SK-N-SH (cell line): ENCODE results near the gene ECI1. TPM values are rescaled to one million over a fixed set of nuclear protein-coding genes. Genes with fewer than 3 reads are reported as not detected.
A peak's percentile ranks its signal among the peaks of the same experiment; 100 is the strongest.

Experiments
- CTCF ChIA-PET: fragments of 300-600, 350-600 bp; formaldehyde crosslinking; extraction: SDS; loops from one replicate; lab custom pipeline; 2021; lab: Yijun Ruan, JAX
- POLR2A ChIA-PET: fragments of 350-600 bp; sonication (Branson Sonifier 250); formaldehyde crosslinking; extraction: SDS; loops from one replicate; lab custom pipeline; 2020; ENCODE audit warnings: antibody characterized with exemption, inconsistent platforms; lab: Yijun Ruan, JAX
- DNase-seq: peaks from one replicate; pipeline ENCODE4 v3.0.0; 2012
- H2AFZ ChIP-seq: fragments of 200-600 bp; sonication (generic); 2 replicates; pipeline ENCODE4 v1.8.1; 2016; ENCODE audit warnings: antibody characterized with exemption, mild to moderate bottlenecking, low read depth
- H3F3A ChIP-seq: fragments of 200-600 bp; sonication (generic); replicated peaks from 2 replicates; pipeline ENCODE3; 2016; ENCODE audit warnings: antibody characterized with exemption, mild to moderate bottlenecking; ENCODE audit not compliant: insufficient read depth
- H3K27ac ChIP-seq, 2 experiments: fragments of 200-500 bp in 1 of 2; fragments of 200-600 bp in 1 of 2; sonication (Bioruptor generic) in 1 of 2; sonication (generic), shearing (Covaris generic) in 1 of 2; 2 replicates each; pipeline versions ENCODE4 v1.5.1 to v1.6.1; 2014 to 2016; ENCODE audit warnings: low read depth in 2 of 2, inconsistent platforms in 1 of 2, low read length in 1 of 2, mild to moderate bottlenecking in 1 of 2, mixed read lengths in 1 of 2
- H3K27me3 ChIP-seq: fragments of 200-600 bp; sonication (generic), shearing (Covaris generic); 2 replicates; pipeline ENCODE4 v1.6.1; 2016; ENCODE audit warnings: mixed run types; ENCODE audit not compliant: insufficient read depth
- H3K36me3 ChIP-seq, 2 experiments: fragments of 200-500 bp in 1 of 2; fragments of 200-600 bp in 1 of 2; sonication (Bioruptor generic) in 1 of 2; sonication (generic) in 1 of 2; replicated peaks in 1 of 2; 2 replicates each; pipeline versions ENCODE3 to v1.5.1; 2014 to 2016; ENCODE audit warnings: low read length in 1 of 2, mild to moderate bottlenecking in 1 of 2; ENCODE audit not compliant: insufficient read depth in 2 of 2, control insufficient read depth in 1 of 2
- H3K4me1 ChIP-seq, 2 experiments: fragments of 200-500 bp in 1 of 2; fragments of 200-600 bp in 1 of 2; sonication (Bioruptor generic) in 1 of 2; sonication (generic), shearing (Covaris generic) in 1 of 2; 2 replicates each; pipeline versions ENCODE4 v1.5.1 to v1.6.1; 2014 to 2016; ENCODE audit warnings: low read depth in 1 of 2, low read length in 1 of 2, mixed run types in 1 of 2; ENCODE audit not compliant: insufficient read depth in 2 of 2, control insufficient read depth in 1 of 2
- H3K4me2 ChIP-seq: fragments of 200-600 bp; sonication (generic), shearing (Covaris generic); 2 replicates; pipeline ENCODE4 v1.6.1; 2017; ENCODE audit warnings: mixed run types
- H3K4me3 ChIP-seq, 2 experiments: fragments of 200-500 bp in 1 of 2; fragments of 200-600 bp in 1 of 2; sonication (Bioruptor generic) in 1 of 2; sonication (generic), shearing (Covaris generic) in 1 of 2; 2 replicates each; pipeline versions ENCODE4 v1.5.1 to v1.8.1; 2014 to 2016; ENCODE audit warnings: low read depth in 2 of 2, inconsistent platforms in 1 of 2, low read length in 1 of 2, mild to moderate bottlenecking in 1 of 2, mixed read lengths in 1 of 2, moderate library complexity in 1 of 2
- H3K79me2 ChIP-seq: fragments of 200-600 bp; sonication (generic); 2 replicates; pipeline ENCODE4 v1.8.1; 2017; ENCODE audit warnings: mild to moderate bottlenecking; ENCODE audit not compliant: insufficient read depth
- H3K9ac ChIP-seq: fragments of 200-600 bp; sonication (generic); 2 replicates; pipeline ENCODE4 v1.6.1; 2017; ENCODE audit warnings: mixed run types
- H3K9me2 ChIP-seq: fragments of 200-600 bp; sonication (generic); 2 replicates; pipeline ENCODE4 v1.6.1; 2017; ENCODE audit warnings: mixed run types
- H3K9me3 ChIP-seq: fragments of 200-600 bp; sonication (generic); 2 replicates; pipeline ENCODE4 v1.6.1; 2017; ENCODE audit warnings: mixed run types, mild to moderate bottlenecking, moderate library complexity
- H4K20me1 ChIP-seq: fragments of 200-600 bp; sonication (generic); 2 replicates; pipeline ENCODE4 v1.6.1; 2017; ENCODE audit warnings: mild to moderate bottlenecking, mixed run types; ENCODE audit not compliant: insufficient read depth
- CHD2 ChIP-seq: fragments of 150-350 bp; IDR thresholded peaks from 2 replicates; pipeline ENCODE4 v1.6.1; 2018; ENCODE audit warnings: low read length; ENCODE audit not compliant: partially characterized antibody
- EP300 ChIP-seq, 2 experiments: IDR thresholded peaks; 2 replicates each; pipeline versions ENCODE4 v1.4.0 to v1.6.1; 2012; ENCODE audit warnings: borderline replicate concordance in 1 of 2, low read depth in 1 of 2, low read length in 1 of 2
- EZH2phosphoT487 ChIP-seq: fragments of 200-600 bp; sonication (generic); IDR thresholded peaks from 2 replicates; pipeline ENCODE4 v1.6.1; 2017; ENCODE audit warnings: low read depth, mixed run types, mild to moderate bottlenecking, antibody characterized with exemption, moderate library complexity, borderline replicate concordance
- FOXM1 ChIP-seq: IDR thresholded peaks from 2 replicates; pipeline ENCODE4 v1.4.0; 2012; ENCODE audit warnings: low read depth, mild to moderate bottlenecking
- GABPA ChIP-seq: IDR thresholded peaks from 2 replicates; pipeline ENCODE4 v1.4.0; 2012; ENCODE audit warnings: low read depth, mild to moderate bottlenecking
- GATA2 ChIP-seq: sonication (generic); formaldehyde crosslinking; IDR thresholded peaks from 2 replicates; pipeline ENCODE4 v1.5.0; 2020; ENCODE audit warnings: mild to moderate bottlenecking, missing genetic modification reagents
- JUND ChIP-seq: IDR thresholded peaks from 2 replicates; pipeline ENCODE4 v1.4.0; 2012
- MEF2A ChIP-seq: IDR thresholded peaks from 2 replicates; pipeline ENCODE4 v1.4.0; 2012; ENCODE audit warnings: low read depth, borderline replicate concordance
- NFIC ChIP-seq: IDR thresholded peaks from 2 replicates; pipeline ENCODE4 v1.4.0; 2012; ENCODE audit warnings: borderline replicate concordance
- NRF1 ChIP-seq: IDR thresholded peaks from 2 replicates; pipeline ENCODE4 v1.6.1; 2012; ENCODE audit warnings: low read depth, mild to moderate bottlenecking, low read length
- RCOR1 ChIP-seq: fragments of 150-350 bp; IDR thresholded peaks from 2 replicates; pipeline ENCODE4 v1.6.1; 2017; ENCODE audit warnings: antibody characterized with exemption, low read length
- RFX5 ChIP-seq: IDR thresholded peaks from 2 replicates; pipeline ENCODE4 v1.6.1; 2012; ENCODE audit warnings: mild to moderate bottlenecking, improper control_type of control experiment, low read length
- RXRA ChIP-seq: IDR thresholded peaks from 2 replicates; pipeline ENCODE4 v1.4.0; 2012; ENCODE audit warnings: low read depth, mild to moderate bottlenecking, borderline replicate concordance
- TAF1 ChIP-seq: IDR thresholded peaks from 2 replicates; pipeline ENCODE4 v1.6.1; 2012; ENCODE audit warnings: low read depth, mild to moderate bottlenecking, low read length, moderate library complexity, borderline replicate concordance
- TCF12 ChIP-seq: IDR thresholded peaks from 2 replicates; pipeline ENCODE4 v1.4.0; 2012
- WGBS: methylation state at CpG from one replicate; pipeline ENCODE4 v1.1.6; 2017; ENCODE audit warnings: low lambda C conversion rate; 5-methylcytosine and 5-hydroxymethylcytosine counted together
- polyA plus RNA-seq, 3 experiments: library from polyadenylated mRNA; depleted of rRNA; stranded (reverse); fragments of >200 nt; gene quantifications; 2 replicates each; pipeline ENCODE4 v1.2.3, GENCODE V29; 2012
- TF ChIP-seq, protein P1 (sequence below): IDR thresholded peaks from 2 replicates; pipeline ENCODE4 v1.4.0; 2012; ENCODE audit warnings: low read depth

The ECI1 gene
- polyA plus RNA-seq, 1 of the 3 experiments (the other 2 are of a cell fraction): 61.8 TPM

DNA sequence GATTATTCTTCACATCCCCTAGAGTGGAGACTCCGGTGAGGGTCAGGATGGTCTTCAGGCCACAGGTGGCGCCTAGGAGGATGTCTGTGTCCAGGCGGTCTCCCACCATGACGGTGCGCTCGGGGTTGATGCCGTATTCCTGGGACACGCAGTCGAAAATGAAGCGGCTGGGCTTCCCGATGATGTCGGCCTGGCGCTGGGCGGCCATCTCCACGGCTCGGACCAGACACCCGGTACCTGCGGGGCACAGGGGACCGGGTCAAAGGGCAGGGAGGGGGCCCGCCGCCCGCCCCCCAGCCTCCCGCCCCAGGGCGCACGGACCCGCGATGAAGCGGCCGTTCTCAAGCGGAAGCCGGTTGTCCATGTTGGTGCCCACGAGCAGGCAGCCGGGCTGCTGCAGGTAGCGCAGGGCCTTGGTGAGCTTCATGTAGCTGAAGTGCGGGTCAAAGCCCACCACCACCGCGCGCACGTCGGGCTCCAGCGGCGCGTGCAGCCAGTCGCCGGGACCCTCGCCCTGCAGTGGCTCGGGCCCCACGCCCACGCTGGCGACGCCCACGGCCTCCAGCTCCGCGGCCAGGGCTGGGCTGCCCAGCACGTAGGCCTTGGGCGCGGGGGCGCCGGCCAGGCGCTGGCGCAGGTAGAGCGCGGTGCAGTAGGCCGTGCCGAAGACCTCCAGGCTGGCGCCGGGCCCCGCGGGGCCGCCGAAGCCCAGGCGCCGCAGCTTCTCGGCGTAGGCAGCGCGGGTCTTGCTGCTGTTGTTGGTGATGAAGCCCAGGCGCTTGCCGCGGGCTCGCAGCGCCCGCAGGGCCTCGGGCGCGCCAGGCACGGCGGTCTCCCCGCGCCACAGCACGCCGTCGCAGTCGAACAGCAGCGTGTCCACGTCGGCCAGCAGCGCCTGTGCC, 37.3 kb downstream of the ECI1 start:
- no peaks in the 10 kb centered on the region for H3K9me3 ChIP-seq
- peak overlapping the region; percentile 71 for H3K9ac ChIP-seq
- H3K4me2 ChIP-seq: peak overlapping the region; percentile 92
- peak overlapping the region; percentile 66 to 85 for H3K4me3 ChIP-seq
- no peak for TF ChIP-seq NRF1
- no peak for TF ChIP-seq GABPA
- no peak for TF ChIP-seq EP300 (IDR thresholded peaks at IDR 0.05; ENCODE audit: borderline replicate concordance in 1 of 2, low read depth in 1 of 2, low read length in 1 of 2)
- TF ChIP-seq TAF1: no peak
- no peak for TF ChIP-seq MEF2A
- TF ChIP-seq EZH2phosphoT487: no peak
- no peak for TF ChIP-seq RFX5
- no peak for TF ChIP-seq GATA2 (CRISPR knock-in tag)
- TF ChIP-seq FOXM1: no peak
- no peak for TF ChIP-seq JUND
- TF ChIP-seq NFIC: no peak
- no peak for TF ChIP-seq TCF12
- no peak for TF ChIP-seq CHD2
- no peak for TF ChIP-seq RXRA
- TF ChIP-seq, protein P1, sequence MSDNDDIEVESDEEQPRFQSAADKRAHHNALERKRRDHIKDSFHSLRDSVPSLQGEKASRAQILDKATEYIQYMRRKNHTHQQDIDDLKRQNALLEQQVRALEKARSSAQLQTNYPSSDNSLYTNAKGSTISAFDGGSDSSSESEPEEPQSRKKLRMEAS: no peak
- H3K27me3 ChIP-seq: no peaks in the 10 kb centered on the region
- H4K20me1 ChIP-seq: peaks cover 11% of the 10 kb centered on the region; the same call in 1 of the 2 replicates
- H3K79me2 ChIP-seq: peaks cover 19% of the 10 kb centered on the region
- ChIA-PET POLR2A (interaction anchor here (0.6 to 1.6 kb wide), 2 partner anchors 59 to 231 kb away, joined by 3 to 5 read pairs; partner anchors contain the start of gene TRAF7), CTCF (interaction anchor here (1.2 to 1.5 kb wide), 2 partner anchors 19 to 216 kb away, joined by 3 read pairs; no protein-coding TSS in a partner anchor)
- H3F3A ChIP-seq: peaks cover 4% of the 10 kb centered on the region
- peak; percentile 55 for DNase-seq
- peak overlapping the region; percentile 27 to 74; a peak in 2 of 4 replicates for H3K27ac ChIP-seq
- peaks cover 0 to 16% of the 10 kb centered on the region in 2 experiments for H3K36me3 ChIP-seq
- no peak overlapping the region for H2AFZ ChIP-seq
- peaks cover 11 to 22% of the 10 kb centered on the region in 2 experiments; a peak in 2 of 4 replicates for H3K4me1 ChIP-seq
- 1% methylated on average over 19 of the region's 98 CpGs for WGBS
- H3K9me2 ChIP-seq: no peaks in the 10 kb centered on the region

DNA sequence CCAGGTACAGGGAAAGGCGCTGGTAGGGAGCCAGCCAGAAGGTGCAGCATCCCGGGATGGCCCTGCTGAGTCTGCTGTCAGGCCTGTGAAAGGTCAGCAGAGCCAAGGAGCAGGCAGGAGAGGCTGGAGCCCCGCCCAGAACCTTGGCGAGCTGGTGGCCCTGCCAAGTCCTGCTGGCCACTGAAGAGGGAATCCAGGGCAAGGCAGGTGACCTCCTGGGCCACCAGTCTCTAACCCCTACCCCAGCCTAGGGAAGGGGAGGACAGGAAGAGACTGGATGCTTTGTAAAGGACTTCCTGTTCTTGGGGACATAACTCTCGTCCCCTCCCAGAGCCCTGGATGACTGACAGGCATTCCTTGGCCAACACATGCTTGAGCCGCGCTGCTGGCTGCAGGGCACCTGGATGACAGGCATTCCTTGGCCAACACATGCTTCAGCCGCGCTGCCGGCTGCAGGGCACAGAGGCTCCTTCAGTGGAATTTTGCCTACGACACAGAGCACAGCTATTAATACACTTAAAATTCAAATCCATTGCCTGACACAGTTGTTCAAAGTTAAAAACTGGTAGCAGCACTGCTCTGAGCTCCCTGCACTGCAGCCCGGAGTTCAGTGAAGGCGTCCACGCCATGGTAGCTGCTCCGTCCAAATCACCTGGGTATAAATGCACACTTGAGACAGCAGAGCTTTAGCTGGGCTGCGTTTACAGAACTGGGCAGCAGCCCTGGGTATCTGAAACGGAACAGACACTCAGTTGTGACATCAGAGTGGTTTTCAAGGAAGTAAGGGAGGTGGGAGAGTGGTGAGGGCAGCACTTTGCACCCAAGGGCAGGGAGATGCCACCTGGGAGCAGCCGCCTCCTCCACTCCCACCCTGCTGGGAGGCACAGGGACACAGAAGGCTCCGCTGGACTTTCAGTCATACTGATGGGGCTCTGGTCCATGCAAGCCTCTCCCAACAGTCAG, 38.7 kb downstream of the ECI1 start:
- 80% methylated on average over 15 of the region's 19 CpGs for WGBS
- peaks cover 19% of the 10 kb centered on the region for H3K79me2 ChIP-seq
- H2AFZ ChIP-seq: no peak overlapping the region
- peaks cover 11% of the 10 kb centered on the region; the same call in 1 of the 2 replicates for H4K20me1 ChIP-seq
- POLR2A ChIA-PET: no interaction called here
- H3K9me2 ChIP-seq: no peaks in the 10 kb centered on the region
- H3K27ac ChIP-seq: no peak overlapping the region; a peak in 1 of 4 replicates
- H3K27me3 ChIP-seq: no peaks in the 10 kb centered on the region
- no peaks in the 10 kb centered on the region for H3K9me3 ChIP-seq
- peak overlapping the region; percentile 54; the same call in 1 of the 2 replicates for H3K9ac ChIP-seq
- TF ChIP-seq FOXM1 (no peak), RCOR1 (no peak)
- CTCF ChIA-PET: interaction anchor here (1.2 kb wide), 1 partner anchor 18 kb away, joined by 4 read pairs; no protein-coding TSS in a partner anchor
- H3F3A ChIP-seq: peaks cover 4% of the 10 kb centered on the region
- DNase-seq: no peak
- peak overlapping the region; percentile 66 to 85 for H3K4me3 ChIP-seq
- peak overlapping the region; percentile 92 for H3K4me2 ChIP-seq
- peaks cover 11 to 22% of the 10 kb centered on the region in 2 experiments; a peak in 2 of 4 replicates for H3K4me1 ChIP-seq
- peaks cover 0 to 30% of the 10 kb centered on the region in 2 experiments for H3K36me3 ChIP-seq
